H9 (cell line): ENCODE results near the gene WRAP53. TPM values are rescaled to one million over a fixed set of nuclear protein-coding genes. Genes with fewer than 3 reads are reported as not detected.

ENCODE experiments used
- DNase-seq: peaks from one replicate; pipeline ENCODE4 v3.0.0-alpha.2; 2017
- H2AFZ ChIP-seq: one replicate; pipeline ENCODE4 v1.6.1; 2013; ENCODE audit warnings: mild to moderate bottlenecking, low read length, control low read depth, moderate library complexity
- H2AK5ac ChIP-seq: 2 replicates; pipeline ENCODE4 v1.6.1; 2013; ENCODE audit warnings: low read length, control low read depth, mixed read lengths; ENCODE audit not compliant: insufficient read length
- H2BK120ac ChIP-seq: one replicate; pipeline ENCODE4 v1.6.1; 2013; ENCODE audit warnings: low read depth, mild to moderate bottlenecking, low read length, control low read depth, inconsistent platforms; ENCODE audit not compliant: poor library complexity, severe bottlenecking
- H2BK12ac ChIP-seq: 2 replicates; pipeline ENCODE4 v1.6.1; 2013; ENCODE audit warnings: low read length, control low read depth, mixed read lengths, low read depth; ENCODE audit not compliant: insufficient read length
- H2BK15ac ChIP-seq: 2 replicates; pipeline ENCODE4 v1.6.1; 2013; ENCODE audit warnings: low read depth, low read length, control low read depth
- H2BK20ac ChIP-seq: one replicate; pipeline ENCODE4 v1.6.1; 2013; ENCODE audit warnings: low read depth, mild to moderate bottlenecking, low read length, control low read depth, inconsistent platforms; ENCODE audit not compliant: poor library complexity, severe bottlenecking
- H2BK5ac ChIP-seq: 2 replicates; pipeline ENCODE4 v1.6.1; 2013; ENCODE audit warnings: low read length, control low read depth, mixed read lengths; ENCODE audit not compliant: insufficient read length
- H3K14ac ChIP-seq: 2 replicates; pipeline ENCODE4 v1.6.1; 2013; ENCODE audit warnings: low read length, control low read depth; ENCODE audit not compliant: insufficient read depth
- H3K18ac ChIP-seq: 2 replicates; pipeline ENCODE4 v1.6.1; 2013; ENCODE audit warnings: low read depth, mild to moderate bottlenecking, mixed read lengths, low read length, control low read depth; ENCODE audit not compliant: insufficient read length
- H3K23ac ChIP-seq: 2 replicates; pipeline ENCODE4 v1.6.1; 2013; ENCODE audit warnings: low read length, control low read depth, mixed read lengths, low read depth; ENCODE audit not compliant: insufficient read length
- H3K23me2 ChIP-seq: 2 replicates; pipeline ENCODE4 v1.6.1; 2013; ENCODE audit warnings: low read depth, mild to moderate bottlenecking, mixed read lengths, low read length, control low read depth; ENCODE audit not compliant: insufficient read length, poor library complexity, severe bottlenecking
- H3K27ac ChIP-seq: 2 replicates; pipeline ENCODE4 v1.5.1; 2013; ENCODE audit warnings: low read length, control low read depth, mixed read lengths, low read depth; ENCODE audit not compliant: insufficient read length
- H3K27me3 ChIP-seq: 2 replicates; pipeline ENCODE4 v1.6.1; 2013; ENCODE audit warnings: low read length, control low read depth, inconsistent platforms; ENCODE audit not compliant: insufficient read depth
- H3K4ac ChIP-seq: 2 replicates; pipeline ENCODE4 v1.6.1; 2013; ENCODE audit warnings: low read depth, mild to moderate bottlenecking, control low read depth, inconsistent platforms, low read length, moderate library complexity
- H3K4me1 ChIP-seq: 2 replicates; pipeline ENCODE4 v1.6.1; 2013; ENCODE audit warnings: low read length, control low read depth, inconsistent platforms; ENCODE audit not compliant: insufficient read depth
- H3K4me2 ChIP-seq: 2 replicates; pipeline ENCODE4 v1.6.1; 2013; ENCODE audit warnings: low read length, control low read depth, mixed read lengths; ENCODE audit not compliant: insufficient read length, insufficient read depth
- H3K56ac ChIP-seq: 2 replicates; pipeline ENCODE4 v1.6.1; 2013; ENCODE audit warnings: low read depth, mild to moderate bottlenecking, mixed read lengths, low read length, control low read depth; ENCODE audit not compliant: insufficient read length
- H3K79me1 ChIP-seq: 2 replicates; pipeline ENCODE4 v1.6.1; 2013; ENCODE audit warnings: low read depth, mild to moderate bottlenecking, moderate library complexity, low read length, control low read depth, inconsistent platforms; ENCODE audit not compliant: insufficient read depth, poor library complexity, severe bottlenecking
- H3K79me2 ChIP-seq: 2 replicates; pipeline ENCODE4 v1.6.1; 2013; ENCODE audit warnings: low read length, control low read depth, inconsistent platforms; ENCODE audit not compliant: insufficient read depth
- H3K9ac ChIP-seq: 2 replicates; pipeline ENCODE4 v1.6.1; 2013; ENCODE audit warnings: low read length, control low read depth, mixed read lengths; ENCODE audit not compliant: insufficient read length; ENCODE audit errors: extremely low read depth
- H3K9me3 ChIP-seq: one replicate; pipeline ENCODE4 v1.6.1; 2013; ENCODE audit warnings: low read depth, low read length, inconsistent platforms; ENCODE audit not compliant: control insufficient read depth
- H3T11ph ChIP-seq: one replicate; pipeline ENCODE4 v1.6.1; 2013; ENCODE audit warnings: mild to moderate bottlenecking, low read length, control low read depth, inconsistent platforms
- H4K20me1 ChIP-seq: one replicate; pipeline ENCODE4 v1.6.1; 2013; ENCODE audit not compliant: control insufficient read depth, insufficient read length, insufficient read depth
- H4K5ac ChIP-seq: 2 replicates; pipeline ENCODE4 v1.6.1; 2013; ENCODE audit warnings: low read depth, mild to moderate bottlenecking, mixed read lengths, low read length, control low read depth; ENCODE audit not compliant: insufficient read length
- H4K8ac ChIP-seq: replicated peaks from 2 replicates; pipeline ENCODE4 v1.6.1; 2013; ENCODE audit warnings: low read length, control low read depth, mixed read lengths, low read depth; ENCODE audit not compliant: insufficient read length
- H4K91ac ChIP-seq: 2 replicates; pipeline ENCODE4 v1.6.1; 2013; ENCODE audit warnings: low read depth, mild to moderate bottlenecking, moderate library complexity, mixed read lengths, low read length, control low read depth; ENCODE audit not compliant: insufficient read length
- H3K27ac Mint-ChIP-seq, 3 experiments: 2 replicates in 2 of 3; 3 replicates in 1 of 3; pipeline ENCODE4 v1.8.0; 2020 to 2021; ENCODE audit warnings: mixed read lengths in 3 of 3, mild to moderate bottlenecking in 1 of 3, moderate library complexity in 1 of 3
- H3K27me3 Mint-ChIP-seq: 2 replicates; pipeline ENCODE4 v1.8.0; 2021; ENCODE audit warnings: low read depth, mild to moderate bottlenecking, moderate library complexity, mixed read lengths
- H3K36me3 Mint-ChIP-seq, 3 experiments: 2 replicates in 2 of 3; 3 replicates in 1 of 3; pipeline ENCODE4 v1.8.0; 2020 to 2021; ENCODE audit warnings: low read depth in 3 of 3, mixed read lengths in 3 of 3; ENCODE audit not compliant: insufficient read depth in 1 of 3
- H3K4me1 Mint-ChIP-seq, 2 experiments: 2 replicates each; pipeline ENCODE4 v1.8.0; 2020; ENCODE audit warnings: mixed read lengths in 2 of 2
- H3K4me3 Mint-ChIP-seq, 2 experiments: 2 replicates in 1 of 2; 3 replicates in 1 of 2; pipeline ENCODE4 v1.8.0; 2020 to 2021; ENCODE audit warnings: mild to moderate bottlenecking in 2 of 2, mixed read lengths in 2 of 2, moderate library complexity in 1 of 2
- H3K9me3 Mint-ChIP-seq, 2 experiments: 2 replicates in 1 of 2; 3 replicates in 1 of 2; pipeline ENCODE4 v1.8.0; 2020; ENCODE audit warnings: mild to moderate bottlenecking in 2 of 2, mixed read lengths in 2 of 2, moderate library complexity in 1 of 2
- WGBS: extraction: QIAGEN DNeasy Blood & Tissue Kit; methylation state at CpG from one replicate; pipeline ENCODE4 v1.1.7; 2013; ENCODE audit warnings: missing lambda C conversion rate, low lambda C conversion rate, mixed read lengths; ENCODE audit not compliant: insufficient read length; ENCODE audit errors: extremely low coverage; 5-methylcytosine and 5-hydroxymethylcytosine counted together
- total RNA-seq: library from RNA; stranded (reverse); gene quantifications from 2 replicates; pipeline ENCODE4 v1.2.1, GENCODE V29; 2021
- TF ChIP-seq, protein P1 (sequence below): fragments of 200-600 bp; sonication (generic); conservative IDR thresholded peaks from 3 replicates; pipeline ENCODE4 v1.8.0; 2021; ENCODE audit warnings: antibody characterized with exemption, mild to moderate bottlenecking

The WRAP53 gene
- total RNA-seq, 1 experiment from 2014 or later: 27.0 TPM

DNA sequence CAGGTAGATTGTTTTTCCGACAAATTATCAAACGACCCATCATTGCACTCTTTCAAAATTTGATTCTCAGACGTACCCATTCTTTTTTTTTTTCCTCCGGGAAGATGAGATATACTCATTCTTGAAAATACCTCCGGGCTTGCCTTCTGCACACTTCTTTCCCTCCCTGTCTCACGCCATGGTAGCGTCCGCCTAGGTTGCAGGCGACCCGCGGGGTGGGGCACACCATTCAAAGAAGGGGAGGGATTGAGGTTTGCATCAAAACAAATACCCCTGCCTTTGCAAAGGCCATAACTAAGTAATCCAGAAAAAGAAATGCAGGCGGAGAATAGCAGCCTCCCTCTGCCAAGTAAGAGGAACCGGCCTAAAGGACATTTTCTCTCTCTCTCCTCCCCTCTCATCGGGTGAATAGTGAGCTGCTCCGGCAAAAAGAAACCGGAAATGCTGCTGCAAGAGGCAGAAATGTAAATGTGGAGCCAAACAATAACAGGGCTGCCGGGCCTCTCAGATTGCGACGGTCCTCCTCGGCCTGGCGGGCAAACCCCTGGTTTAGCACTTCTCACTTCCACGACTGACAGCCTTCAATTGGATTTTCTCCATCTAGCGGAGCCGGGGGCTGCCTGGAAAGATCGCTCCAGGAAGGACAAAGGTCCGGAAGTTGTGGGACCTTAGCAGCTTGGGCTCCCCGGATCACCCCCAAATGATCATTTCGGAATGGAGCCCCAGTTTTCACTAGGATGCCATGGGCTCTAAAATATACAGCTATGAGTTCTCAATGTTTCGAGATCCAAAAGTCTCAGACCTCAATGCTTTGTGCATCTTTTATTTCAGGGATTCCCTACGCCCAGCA, 1.8 kb upstream of the WRAP53 start:
- H3K4me2 ChIP-seq: peak overlapping the region; percentile 87
- peaks cover 18 to 40% (median 35%) of the 10 kb centered on the region in 3 experiments for H3K36me3 Mint-ChIP-seq
- no peak overlapping the region for H2BK12ac ChIP-seq
- peak overlapping the region; percentile 92 for H4K5ac ChIP-seq
- peak overlapping the region; percentile 69; the same call in 1 of the 2 replicates for H3K4ac ChIP-seq
- H3K79me1 ChIP-seq: no peaks in the 10 kb centered on the region
- no peaks in the 10 kb centered on the region for H4K20me1 ChIP-seq
- peaks cover 25 to 31% of the 10 kb centered on the region in 2 experiments for H3K4me1 Mint-ChIP-seq
- peaks cover 29% of the 10 kb centered on the region for H3K79me2 ChIP-seq
- H3K4me1 ChIP-seq: no peaks in the 10 kb centered on the region; the same call in 1 of the 2 replicates
- H3K27ac ChIP-seq: peak overlapping the region; percentile 90
- no peak overlapping the region for H2AK5ac ChIP-seq
- no peak overlapping the region; the same call in 1 of the 2 replicates for H2BK15ac ChIP-seq
- H4K91ac ChIP-seq: peak overlapping the region; percentile 54
- H3T11ph ChIP-seq: peak overlapping the region; percentile 87
- H3K9me3 ChIP-seq: no peaks in the 10 kb centered on the region
- H3K23ac ChIP-seq: peak overlapping the region; percentile 37
- H2AFZ ChIP-seq: no peak overlapping the region
- H3K18ac ChIP-seq: peak overlapping the region; percentile 98
- H2BK5ac ChIP-seq: peak overlapping the region; percentile 87
- no peaks in the 10 kb centered on the region for H3K27me3 Mint-ChIP-seq
- peak overlapping the region; percentile 98 for H3K9ac ChIP-seq
- H4K8ac ChIP-seq: peak overlapping the region; percentile 61
- peaks cover 18% of the 10 kb centered on the region for H3K23me2 ChIP-seq
- H2BK20ac ChIP-seq: no peak overlapping the region
- peak overlapping the region; percentile 100 for H3K27ac Mint-ChIP-seq
- H3K56ac ChIP-seq: peak overlapping the region; percentile 86
- TF ChIP-seq, protein P1, sequence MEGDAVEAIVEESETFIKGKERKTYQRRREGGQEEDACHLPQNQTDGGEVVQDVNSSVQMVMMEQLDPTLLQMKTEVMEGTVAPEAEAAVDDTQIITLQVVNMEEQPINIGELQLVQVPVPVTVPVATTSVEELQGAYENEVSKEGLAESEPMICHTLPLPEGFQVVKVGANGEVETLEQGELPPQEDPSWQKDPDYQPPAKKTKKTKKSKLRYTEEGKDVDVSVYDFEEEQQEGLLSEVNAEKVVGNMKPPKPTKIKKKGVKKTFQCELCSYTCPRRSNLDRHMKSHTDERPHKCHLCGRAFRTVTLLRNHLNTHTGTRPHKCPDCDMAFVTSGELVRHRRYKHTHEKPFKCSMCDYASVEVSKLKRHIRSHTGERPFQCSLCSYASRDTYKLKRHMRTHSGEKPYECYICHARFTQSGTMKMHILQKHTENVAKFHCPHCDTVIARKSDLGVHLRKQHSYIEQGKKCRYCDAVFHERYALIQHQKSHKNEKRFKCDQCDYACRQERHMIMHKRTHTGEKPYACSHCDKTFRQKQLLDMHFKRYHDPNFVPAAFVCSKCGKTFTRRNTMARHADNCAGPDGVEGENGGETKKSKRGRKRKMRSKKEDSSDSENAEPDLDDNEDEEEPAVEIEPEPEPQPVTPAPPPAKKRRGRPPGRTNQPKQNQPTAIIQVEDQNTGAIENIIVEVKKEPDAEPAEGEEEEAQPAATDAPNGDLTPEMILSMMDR: no peak
- H3K27me3 ChIP-seq: no peaks in the 10 kb centered on the region
- H3K14ac ChIP-seq: peak overlapping the region; percentile 96
- peak overlapping the region; percentile 94 to 97 for H3K4me3 Mint-ChIP-seq
- peak overlapping the region; percentile 87 for H2BK120ac ChIP-seq
- no CpG with 5 or more reads among the region's 30 CpGs for WGBS
- DNase-seq: peak; percentile 88
- no peaks in the 10 kb centered on the region; a peak in 1 of 5 replicates for H3K9me3 Mint-ChIP-seq
